Psoas muscle (tissue), 8 donors: Measurements from ENCODE around the gene SULT4A1. TPM values are rescaled to one million over a fixed set of nuclear protein-coding genes. Genes with fewer than 3 reads are reported as not detected.

Experiments used
- ATAC-seq, 4 donors: fragments of 200-7000 bp; cut with Tn5 transposase; one replicate each; pipeline ENCODE4 v1.9.1; 2020; ENCODE audit warnings: moderate library complexity in 3 of 4, mild to moderate bottlenecking in 2 of 4
- DNase-seq, 2 donors: peaks; one replicate each; pipeline ENCODE4 v3.0.0-alpha.2; 2020
- H3K27ac ChIP-seq: fragments of 200-600 bp; one replicate; pipeline ENCODE4 v1.8.0; 2022
- H3K27me3 ChIP-seq, 3 donors: fragments of 200-600 bp in 1 of 3; one replicate each; pipeline versions ENCODE4 v1.6.1 to v1.8.0; 2013 to 2022; ENCODE audit warnings: low read length in 2 of 3, mild to moderate bottlenecking in 2 of 3, moderate library complexity in 1 of 3; ENCODE audit not compliant: insufficient read depth in 3 of 3
- H3K36me3 ChIP-seq, 2 donors: fragments of 200-600 bp in 1 of 2; one replicate each; pipeline versions ENCODE4 v1.6.1 to v1.8.0; 2013 to 2022; ENCODE audit warnings: low read depth in 1 of 2, mild to moderate bottlenecking in 1 of 2, moderate library complexity in 1 of 2; ENCODE audit not compliant: insufficient read depth in 1 of 2
- H3K4me1 ChIP-seq: fragments of 200-600 bp; one replicate; pipeline ENCODE4 v1.8.0; 2022
- H3K4me3 ChIP-seq: fragments of 200-600 bp; one replicate; pipeline ENCODE4 v1.8.0; 2022; ENCODE audit warnings: mild to moderate bottlenecking
- H3K9me3 ChIP-seq: fragments of 200-600 bp; one replicate; pipeline ENCODE4 v1.8.0; 2022
- CTCF ChIP-seq: fragments of 200-600 bp; IDR thresholded peaks from one replicate; pipeline ENCODE4 v1.8.0; 2022; ENCODE audit warnings: antibody characterized with exemption
- WGBS, 3 donors: extraction: QIAGEN DNeasy Blood & Tissue Kit; methylation state at CpG; one replicate each; pipeline versions ENCODE4 v1.1.6 to v1.1.7; 2013; 5-methylcytosine and 5-hydroxymethylcytosine counted together
- intact Hi-C, 2 donors: fragments of 100-400 bp; cut with DNase I; formaldehyde crosslinking; loops; one replicate each; pipeline versions ENCODE4 v1.11.0 to v1.14.2; 2022
- polyA plus RNA-seq, 3 donors: library from polyadenylated mRNA; stranded (reverse); fragments of 200-250 nt; gene quantifications; one replicate each; pipeline ENCODE4 v1.2.3, GENCODE V29; 2013
- total RNA-seq, 4 donors: library from RNA; stranded (reverse); fragmentation: NEBNext Ultra II Directional in 2 of 4; extraction: Animal tissue kit (Norgen Biotek cat#: 25700) in 2 of 4; gene quantifications; one replicate each; pipeline versions ENCODE4 v1.2.1 to v1.2.4, GENCODE V29; 2021 to 2023
- donor health status: healthy with polysubstance abuse.
- donor health status: DM: no; HTN: no; CAD: no; lungs with moderate emphysema.
- donor health status: Bipolar disorder and iron deficiency.
- donor health status: healthy.
- donor health status: DM: yes; HTN: yes; CAD: no.
- donor health status: DM: no; HTN: no; CAD: no.
- donor health status: DM: no; HTN: no; CAD: no.
- donor health status: DM: yes; HTN: yes; CAD: no.

SULT4A1 gene
- total and polyA plus RNA-seq, 7 donors: 0.08 to 0.23 TPM; not detected in 5

DNA sequence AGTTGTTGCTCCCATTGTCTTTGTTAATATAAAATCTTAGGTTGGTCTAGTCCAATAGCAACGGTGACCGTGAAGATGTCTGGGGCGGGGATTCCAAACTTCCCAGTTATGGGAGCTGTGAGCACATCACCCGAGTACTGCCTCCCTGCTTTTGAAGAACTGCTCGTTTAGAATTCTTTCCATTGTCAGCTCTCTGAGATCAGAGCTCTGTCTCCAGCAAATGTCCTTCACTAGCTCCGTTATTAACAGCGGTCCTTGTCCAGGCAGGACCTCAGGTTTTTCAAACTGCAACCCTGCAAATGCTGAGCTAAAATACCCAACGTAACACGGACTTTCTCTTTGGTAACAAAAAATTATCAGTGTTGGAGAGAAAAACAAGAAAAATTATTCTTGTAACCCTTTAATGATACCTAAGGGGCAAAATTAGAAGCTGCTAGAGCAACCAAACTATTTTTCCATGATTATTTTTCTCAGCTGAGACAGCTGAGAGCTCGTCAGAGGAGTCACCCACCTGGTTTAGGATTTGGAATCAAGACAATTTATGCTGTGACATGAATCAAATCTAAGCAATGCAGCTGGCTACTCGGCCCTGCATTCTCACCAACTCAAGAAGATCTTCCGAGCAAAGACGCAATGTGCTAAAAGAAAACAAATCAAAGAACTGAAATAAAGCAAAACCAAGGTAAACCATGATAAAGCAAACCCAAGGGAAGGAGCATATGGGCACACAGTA is 35.1 kb downstream of the SULT4A1 start:
- Histone ChIP-seq H3K4me1 (peaks cover 17% of the 10 kb centered on the region), H3K4me3 (no peak overlapping the region), H3K36me3 (no peaks in the 10 kb centered on the region), H3K27ac (no peak overlapping the region), H3K27me3 (peaks cover 0 to 27% (median 13%) of the 10 kb centered on the region in 3 donors), H3K9me3 (no peaks in the 10 kb centered on the region)
- intact Hi-C loops: loop anchor here in 1 of 2 donors (10.0 kb wide), 1 partner anchor 128 kb away; the partner anchor contains the start of gene SAMM50
- ATAC-seq (no peak), DNase-seq (peak in 1 of 2 donors; percentile 3)
- TF ChIP-seq CTCF: no peak
- WGBS, 3 donors: 44 to 48% (median 48%) methylated on average over 13 of the region's 13 CpGs

GRCh38 chr22:43826142-43827002 is 35.9 kb downstream of the SULT4A1 start:
- no peak overlapping the region for H3K4me3 ChIP-seq
- peaks cover 0 to 33% (median 14%) of the 10 kb centered on the region in 3 donors for H3K27me3 ChIP-seq
- no peak for TF ChIP-seq CTCF
- no peak overlapping the region for H3K27ac ChIP-seq
- intact Hi-C loops: loop anchor here in 1 of 2 donors (10.0 kb wide), 1 partner anchor 128 kb away; the partner anchor contains the start of gene SAMM50
- WGBS, 3 donors: 15 to 36% (median 25%) methylated on average over 16 of the region's 16 CpGs
- ATAC-seq (no peak), DNase-seq (peak in 1 of 2 donors; percentile 46)
- H3K4me1 ChIP-seq: peaks cover 17% of the 10 kb centered on the region
- no peaks in the 10 kb centered on the region for H3K36me3 ChIP-seq
- H3K9me3 ChIP-seq: no peaks in the 10 kb centered on the region

DNA sequence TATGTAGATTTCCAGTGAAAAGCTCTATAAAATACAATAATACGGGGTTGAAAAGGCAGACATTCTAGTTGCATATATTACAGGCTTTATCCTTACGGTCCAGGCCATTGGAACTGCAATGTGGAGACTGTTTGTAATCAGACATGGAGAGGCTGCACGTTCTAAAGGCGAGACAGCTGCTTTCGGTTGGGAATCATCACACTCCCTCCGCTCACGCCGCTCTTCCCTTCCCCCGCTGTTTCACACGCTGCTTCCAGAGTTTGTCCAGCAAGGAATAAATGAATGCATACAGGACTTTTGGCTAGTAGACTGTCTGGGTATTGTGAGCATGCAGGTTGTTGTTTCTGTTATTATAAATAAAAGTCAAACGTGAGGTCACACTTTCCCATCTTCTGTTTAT is 36.7 kb downstream of the SULT4A1 start:
- DNase-seq (peak in 1 of 2 donors; percentile 5), ATAC-seq (no peak)
- peaks cover 17% of the 10 kb centered on the region for H3K4me1 ChIP-seq
- no peaks in the 10 kb centered on the region for H3K9me3 ChIP-seq
- peaks cover 0 to 41% (median 14%) of the 10 kb centered on the region in 3 donors for H3K27me3 ChIP-seq
- TF ChIP-seq CTCF: no peak
- WGBS, 3 donors: 40 to 61% (median 47%) methylated on average over 11 of the region's 11 CpGs
- intact Hi-C loops: loop anchor here in 1 of 2 donors (10.0 kb wide), 1 partner anchor 129 kb away; the partner anchor contains the start of gene SAMM50
- no peaks in the 10 kb centered on the region for H3K36me3 ChIP-seq
- H3K27ac ChIP-seq: no peak overlapping the region
- H3K4me3 ChIP-seq: no peak overlapping the region

- ATAC-seq (no peak), DNase-seq (peak in 1 of 2 donors; percentile 32)
- H3K9me3 ChIP-seq: no peaks in the 10 kb centered on the region
- H3K27me3 ChIP-seq: peaks cover 0 to 47% (median 18%) of the 10 kb centered on the region in 3 donors
- WGBS, 3 donors: 64 to 75% (median 73%) methylated on average over 26 of the region's 26 CpGs
- no peak overlapping the region for H3K4me3 ChIP-seq
- peaks cover 9% of the 10 kb centered on the region for H3K4me1 ChIP-seq
- no peak for TF ChIP-seq CTCF
- intact Hi-C loops: loop anchor here in 1 of 2 donors (10.0 kb wide), 1 partner anchor 130 kb away; the partner anchor contains the start of gene SAMM50
- no peaks in the 10 kb centered on the region for H3K36me3 ChIP-seq
- no peak overlapping the region for H3K27ac ChIP-seq
These were observed 37.4 kb downstream of the SULT4A1 start for GRCh38 chr22:43824724-43825420.
